GM12874 (cell line): ENCODE results near the gene SPATA20.

Experiments used
- TF ChIP-seq, protein P1 (sequence below): IDR thresholded peaks from 2 replicates; pipeline ENCODE4 v1.5.1; 2011; ENCODE audit warnings: low read depth, mild to moderate bottlenecking, control low read depth, low read length, moderate library complexity; ENCODE audit not compliant: insufficient read depth

The SPATA20 gene

GRCh38 chr17:50585346-50585745 lies 38.4 kb downstream of the SPATA20 start:
- TF ChIP-seq, protein P1, sequence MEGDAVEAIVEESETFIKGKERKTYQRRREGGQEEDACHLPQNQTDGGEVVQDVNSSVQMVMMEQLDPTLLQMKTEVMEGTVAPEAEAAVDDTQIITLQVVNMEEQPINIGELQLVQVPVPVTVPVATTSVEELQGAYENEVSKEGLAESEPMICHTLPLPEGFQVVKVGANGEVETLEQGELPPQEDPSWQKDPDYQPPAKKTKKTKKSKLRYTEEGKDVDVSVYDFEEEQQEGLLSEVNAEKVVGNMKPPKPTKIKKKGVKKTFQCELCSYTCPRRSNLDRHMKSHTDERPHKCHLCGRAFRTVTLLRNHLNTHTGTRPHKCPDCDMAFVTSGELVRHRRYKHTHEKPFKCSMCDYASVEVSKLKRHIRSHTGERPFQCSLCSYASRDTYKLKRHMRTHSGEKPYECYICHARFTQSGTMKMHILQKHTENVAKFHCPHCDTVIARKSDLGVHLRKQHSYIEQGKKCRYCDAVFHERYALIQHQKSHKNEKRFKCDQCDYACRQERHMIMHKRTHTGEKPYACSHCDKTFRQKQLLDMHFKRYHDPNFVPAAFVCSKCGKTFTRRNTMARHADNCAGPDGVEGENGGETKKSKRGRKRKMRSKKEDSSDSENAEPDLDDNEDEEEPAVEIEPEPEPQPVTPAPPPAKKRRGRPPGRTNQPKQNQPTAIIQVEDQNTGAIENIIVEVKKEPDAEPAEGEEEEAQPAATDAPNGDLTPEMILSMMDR = no peak

GRCh38 chr17:50585891-50586290 lies 38.9 kb downstream of the SPATA20 start:
- TF ChIP-seq, protein P1 = no peak

- TF ChIP-seq, protein P1 = no peak
These were observed 39.7 kb downstream of the SPATA20 start for GRCh38 chr17:50586421-50587247.

- TF ChIP-seq, protein P1 = no peak
These were observed 40.6 kb downstream of the SPATA20 start for GRCh38 chr17:50587571-50587970.

DNA sequence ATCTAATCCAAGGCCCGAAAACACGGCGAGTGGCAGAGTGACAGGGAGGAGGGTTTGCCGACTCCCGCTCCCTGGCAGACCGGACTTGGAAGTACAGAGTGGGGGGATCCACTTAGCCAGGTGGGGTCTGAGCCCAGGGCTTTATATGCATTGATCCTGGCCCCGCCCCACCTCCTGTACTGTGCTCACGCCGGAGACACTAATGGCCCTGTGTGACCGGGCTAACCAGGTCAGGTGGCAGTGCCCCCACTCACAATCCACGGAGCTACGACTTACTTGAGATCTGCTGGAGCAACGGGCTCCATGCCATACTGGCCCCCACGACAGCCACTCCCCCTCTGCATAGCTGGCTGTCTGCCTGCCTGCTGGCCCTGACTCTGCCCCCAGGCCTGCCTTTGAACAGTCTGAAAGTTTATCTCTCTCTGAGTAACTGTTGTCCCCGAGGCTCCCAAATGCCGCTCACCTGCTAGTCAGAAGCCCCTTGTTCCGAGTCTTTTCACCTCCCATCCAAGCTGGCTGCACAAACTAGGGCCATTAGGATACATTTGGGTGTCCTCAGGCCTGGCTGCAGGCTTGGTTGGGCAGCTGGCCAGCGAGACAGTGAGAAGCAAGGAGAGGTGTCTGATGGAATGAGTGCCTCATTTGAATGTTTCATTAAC lies 41.5 kb downstream of the SPATA20 start:
- TF ChIP-seq, protein P1 = no peak

- TF ChIP-seq, protein P1 = no peak
These were observed 42.2 kb downstream of the SPATA20 start for GRCh38 chr17:50589095-50589705.
